K562 (cell line): ENCODE data around the gene HPD. TPM values are rescaled to one million over a fixed set of nuclear protein-coding genes. Genes with fewer than 3 reads are reported as not detected.

Source experiments
- HDAC1 ChIP-seq, 2 experiments: fragments of 450-650 bp; IDR thresholded peaks; 2 replicates each; pipeline ENCODE4 v1.6.1; 2016 to 2017; ENCODE audit warnings: inconsistent platforms in 1 of 2, mild to moderate bottlenecking in 1 of 2, moderate library complexity in 1 of 2
- KLF6 ChIP-seq: fragments of 250-450 bp; sonication (Bioruptor Pico); IDR thresholded peaks from 2 replicates; pipeline ENCODE4 v1.4.0; 2020; ENCODE audit warnings: mild to moderate bottlenecking, moderate library complexity, borderline replicate concordance
- TAF9B ChIP-seq: fragments of 450-650 bp; IDR thresholded peaks from 2 replicates; pipeline ENCODE4 v1.6.1; 2018; ENCODE audit warnings: mild to moderate bottlenecking; ENCODE audit not compliant: partially characterized antibody
- ZNF445 ChIP-seq: fragments of 250-450 bp; sonication (Bioruptor Pico); IDR thresholded peaks from 2 replicates; pipeline ENCODE4 v1.4.0; 2020; ENCODE audit warnings: low read depth, mild to moderate bottlenecking, moderate library complexity
- ZNF717 ChIP-seq: fragments of 250-450 bp; sonication (Bioruptor Pico); IDR thresholded peaks from 2 replicates; pipeline ENCODE4 v1.5.0; 2021
- polyA plus RNA-seq, 8 experiments: library from polyadenylated mRNA; depleted of rRNA in 4 of 8; stranded (reverse) in 5 of 8; unstranded in 3 of 8; fragments of >200 nt; fragmentation: Nextera tagmentation in 2 of 8; fragmentation: Illumina TruSeq in 1 of 8; extraction: Ambion mirVana in 2 of 8; extraction: Trizol in 1 of 8; gene quantifications; 2 replicates each; pipeline versions ENCODE4 v1.2.1 to v1.2.3, GENCODE V29; 2011 to 2014; ENCODE audit warnings: inconsistent platforms in 1 of 8, missing spikeins in 1 of 8
- total RNA-seq, 7 experiments: library from RNA; depleted of rRNA in 6 of 7; stranded (reverse); fragments of >200 nt in 6 of 7; fragmentation: Illumina TruSeq in 2 of 7; extraction: Trizol in 2 of 7; gene quantifications; 2 replicates each; pipeline versions ENCODE4 v1.2.1 to v1.2.3, GENCODE V29; 2011 to 2021; ENCODE audit warnings: low replicate concordance in 1 of 7
- TF ChIP-seq, protein P1 (sequence below): fragments of 450-650 bp; IDR thresholded peaks from 2 replicates; pipeline ENCODE4 v1.6.1; 2016; ENCODE audit warnings: low read depth
- TF ChIP-seq, protein P2 (sequence below): fragments of 450-650 bp; IDR thresholded peaks from 2 replicates; pipeline ENCODE4 v1.6.1; 2016
- TF ChIP-seq, protein P3 (sequence below): IDR thresholded peaks from 2 replicates; pipeline ENCODE4 v1.6.1; 2011; ENCODE audit warnings: borderline replicate concordance, low read depth, mild to moderate bottlenecking, moderate library complexity, low read length; ENCODE audit not compliant: insufficient read depth, poor library complexity, severe bottlenecking
- TF ChIP-seq, protein P4 (sequence below), 2 experiments: IDR thresholded peaks in 1 of 2; conservative IDR thresholded peaks in 1 of 2; 2 replicates each; pipeline ENCODE4 v1.6.1; 2016; ENCODE audit warnings: low read depth in 2 of 2, mild to moderate bottlenecking in 1 of 2, missing compliant biosample characterization in 1 of 2, missing genetic modification characterization in 1 of 2, moderate library complexity in 1 of 2

Gene HPD
- total and polyA plus RNA-seq, 9 of the 15 experiments (the other 6 are each of a cell fraction or from before 2014, with no cell fraction given) = 0.06 to 0.29 (median 0.07) TPM; not detected in 4

DNA sequence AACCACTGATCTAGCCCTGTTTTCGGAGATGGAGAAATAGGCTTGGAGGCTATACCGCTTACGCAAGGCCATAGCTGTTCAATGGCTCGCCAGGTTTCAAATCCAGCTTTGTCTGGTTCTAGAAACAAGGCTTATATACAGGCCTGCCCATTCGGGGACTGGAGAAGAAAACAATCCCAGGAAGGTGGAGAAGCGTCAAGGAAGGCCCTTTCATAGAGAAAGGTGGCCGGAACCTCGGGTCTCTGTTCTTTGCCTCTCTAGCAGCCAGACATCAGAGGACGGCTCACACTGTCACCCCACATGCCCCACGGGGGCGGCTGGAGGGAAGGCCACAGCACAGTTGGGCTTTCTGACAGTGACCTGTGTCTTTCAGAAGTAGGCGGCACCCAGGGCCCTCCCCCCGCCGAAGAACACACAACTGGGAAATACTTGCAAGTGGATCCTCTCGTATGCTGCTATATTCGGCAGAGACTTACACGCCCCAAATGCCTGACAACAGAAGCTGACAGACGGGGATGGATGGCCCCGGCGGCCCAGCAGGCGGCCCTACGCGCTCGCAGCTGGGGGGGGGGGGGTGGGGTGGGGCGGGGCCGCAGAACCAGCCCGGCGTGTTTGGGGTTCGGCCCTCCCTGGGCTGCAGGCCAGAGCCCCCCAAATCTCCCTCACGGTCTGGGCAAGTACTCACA lies 59.4 kb downstream of the HPD start (continued):
- TF ChIP-seq, protein P1, sequence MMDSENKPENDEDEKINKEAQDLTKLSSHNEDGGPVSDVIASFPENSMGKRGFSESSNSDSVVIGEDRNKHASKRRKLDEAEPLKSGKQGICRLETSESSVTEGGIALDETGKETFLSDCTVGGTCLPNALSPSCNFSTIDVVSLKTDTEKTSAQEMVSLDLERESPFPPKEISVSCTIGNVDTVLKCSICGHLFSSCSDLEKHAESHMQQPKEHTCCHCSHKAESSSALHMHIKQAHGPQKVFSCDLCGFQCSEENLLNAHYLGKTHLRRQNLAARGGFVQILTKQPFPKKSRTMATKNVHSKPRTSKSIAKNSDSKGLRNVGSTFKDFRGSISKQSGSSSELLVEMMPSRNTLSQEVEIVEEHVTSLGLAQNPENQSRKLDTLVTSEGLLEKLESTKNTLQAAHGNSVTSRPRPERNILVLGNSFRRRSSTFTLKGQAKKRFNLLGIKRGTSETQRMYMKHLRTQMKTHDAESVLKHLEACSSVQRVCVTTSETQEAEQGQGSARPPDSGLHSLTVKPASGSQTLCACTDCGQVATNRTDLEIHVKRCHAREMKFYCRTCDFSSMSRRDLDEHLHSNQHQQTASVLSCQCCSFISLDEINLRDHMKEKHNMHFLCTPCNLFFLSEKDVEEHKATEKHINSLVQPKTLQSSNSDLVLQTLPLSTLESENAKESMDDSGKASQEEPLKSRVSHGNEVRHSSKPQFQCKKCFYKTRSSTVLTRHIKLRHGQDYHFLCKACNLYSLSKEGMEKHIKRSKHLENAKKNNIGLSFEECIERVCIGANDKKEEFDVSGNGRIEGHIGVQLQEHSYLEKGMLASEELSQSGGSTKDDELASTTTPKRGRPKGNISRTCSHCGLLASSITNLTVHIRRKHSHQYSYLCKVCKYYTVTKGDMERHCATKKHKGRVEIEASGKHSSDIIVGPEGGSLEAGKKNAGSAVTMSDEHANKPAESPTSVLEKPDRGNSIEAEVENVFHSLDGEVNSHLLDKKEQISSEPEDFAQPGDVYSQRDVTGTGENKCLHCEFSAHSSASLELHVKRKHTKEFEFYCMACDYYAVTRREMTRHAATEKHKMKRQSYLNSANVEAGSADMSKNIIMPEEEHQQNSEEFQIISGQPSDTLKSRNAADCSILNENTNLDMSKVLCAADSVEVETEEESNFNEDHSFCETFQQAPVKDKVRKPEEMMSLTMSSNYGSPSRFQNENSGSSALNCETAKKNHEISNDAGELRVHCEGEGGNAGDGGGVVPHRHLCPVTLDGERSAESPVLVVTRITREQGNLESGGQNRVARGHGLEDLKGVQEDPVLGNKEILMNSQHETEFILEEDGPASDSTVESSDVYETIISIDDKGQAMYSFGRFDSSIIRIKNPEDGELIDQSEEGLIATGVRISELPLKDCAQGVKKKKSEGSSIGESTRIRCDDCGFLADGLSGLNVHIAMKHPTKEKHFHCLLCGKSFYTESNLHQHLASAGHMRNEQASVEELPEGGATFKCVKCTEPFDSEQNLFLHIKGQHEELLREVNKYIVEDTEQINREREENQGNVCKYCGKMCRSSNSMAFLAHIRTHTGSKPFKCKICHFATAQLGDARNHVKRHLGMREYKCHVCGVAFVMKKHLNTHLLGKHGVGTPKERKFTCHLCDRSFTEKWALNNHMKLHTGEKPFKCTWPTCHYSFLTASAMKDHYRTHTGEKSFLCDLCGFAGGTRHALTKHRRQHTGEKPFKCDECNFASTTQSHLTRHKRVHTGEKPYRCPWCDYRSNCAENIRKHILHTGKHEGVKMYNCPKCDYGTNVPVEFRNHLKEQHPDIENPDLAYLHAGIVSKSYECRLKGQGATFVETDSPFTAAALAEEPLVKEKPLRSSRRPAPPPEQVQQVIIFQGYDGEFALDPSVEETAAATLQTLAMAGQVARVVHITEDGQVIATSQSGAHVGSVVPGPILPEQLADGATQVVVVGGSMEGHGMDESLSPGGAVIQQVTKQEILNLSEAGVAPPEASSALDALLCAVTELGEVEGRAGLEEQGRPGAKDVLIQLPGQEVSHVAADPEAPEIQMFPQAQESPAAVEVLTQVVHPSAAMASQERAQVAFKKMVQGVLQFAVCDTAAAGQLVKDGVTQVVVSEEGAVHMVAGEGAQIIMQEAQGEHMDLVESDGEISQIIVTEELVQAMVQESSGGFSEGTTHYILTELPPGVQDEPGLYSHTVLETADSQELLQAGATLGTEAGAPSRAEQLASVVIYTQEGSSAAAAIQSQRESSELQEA = no peak
- TF ChIP-seq ZNF445 = no peak
- TF ChIP-seq, protein P2, sequence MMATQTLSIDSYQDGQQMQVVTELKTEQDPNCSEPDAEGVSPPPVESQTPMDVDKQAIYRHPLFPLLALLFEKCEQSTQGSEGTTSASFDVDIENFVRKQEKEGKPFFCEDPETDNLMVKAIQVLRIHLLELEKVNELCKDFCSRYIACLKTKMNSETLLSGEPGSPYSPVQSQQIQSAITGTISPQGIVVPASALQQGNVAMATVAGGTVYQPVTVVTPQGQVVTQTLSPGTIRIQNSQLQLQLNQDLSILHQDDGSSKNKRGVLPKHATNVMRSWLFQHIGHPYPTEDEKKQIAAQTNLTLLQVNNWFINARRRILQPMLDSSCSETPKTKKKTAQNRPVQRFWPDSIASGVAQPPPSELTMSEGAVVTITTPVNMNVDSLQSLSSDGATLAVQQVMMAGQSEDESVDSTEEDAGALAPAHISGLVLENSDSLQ = peak; percentile 95
- TF ChIP-seq HDAC1 (IDR thresholded peaks at IDR 0.05) = peak in 1 of 2 experiments; percentile 33; a peak in 1 of 4 replicates
- TF ChIP-seq, protein P3, sequence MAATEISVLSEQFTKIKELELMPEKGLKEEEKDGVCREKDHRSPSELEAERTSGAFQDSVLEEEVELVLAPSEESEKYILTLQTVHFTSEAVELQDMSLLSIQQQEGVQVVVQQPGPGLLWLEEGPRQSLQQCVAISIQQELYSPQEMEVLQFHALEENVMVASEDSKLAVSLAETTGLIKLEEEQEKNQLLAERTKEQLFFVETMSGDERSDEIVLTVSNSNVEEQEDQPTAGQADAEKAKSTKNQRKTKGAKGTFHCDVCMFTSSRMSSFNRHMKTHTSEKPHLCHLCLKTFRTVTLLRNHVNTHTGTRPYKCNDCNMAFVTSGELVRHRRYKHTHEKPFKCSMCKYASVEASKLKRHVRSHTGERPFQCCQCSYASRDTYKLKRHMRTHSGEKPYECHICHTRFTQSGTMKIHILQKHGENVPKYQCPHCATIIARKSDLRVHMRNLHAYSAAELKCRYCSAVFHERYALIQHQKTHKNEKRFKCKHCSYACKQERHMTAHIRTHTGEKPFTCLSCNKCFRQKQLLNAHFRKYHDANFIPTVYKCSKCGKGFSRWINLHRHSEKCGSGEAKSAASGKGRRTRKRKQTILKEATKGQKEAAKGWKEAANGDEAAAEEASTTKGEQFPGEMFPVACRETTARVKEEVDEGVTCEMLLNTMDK = peak; percentile 33
- TF ChIP-seq TAF9B = peak; percentile 31
- TF ChIP-seq ZNF717 (CRISPR knock-in tag) = no peak
- TF ChIP-seq, protein P4, sequence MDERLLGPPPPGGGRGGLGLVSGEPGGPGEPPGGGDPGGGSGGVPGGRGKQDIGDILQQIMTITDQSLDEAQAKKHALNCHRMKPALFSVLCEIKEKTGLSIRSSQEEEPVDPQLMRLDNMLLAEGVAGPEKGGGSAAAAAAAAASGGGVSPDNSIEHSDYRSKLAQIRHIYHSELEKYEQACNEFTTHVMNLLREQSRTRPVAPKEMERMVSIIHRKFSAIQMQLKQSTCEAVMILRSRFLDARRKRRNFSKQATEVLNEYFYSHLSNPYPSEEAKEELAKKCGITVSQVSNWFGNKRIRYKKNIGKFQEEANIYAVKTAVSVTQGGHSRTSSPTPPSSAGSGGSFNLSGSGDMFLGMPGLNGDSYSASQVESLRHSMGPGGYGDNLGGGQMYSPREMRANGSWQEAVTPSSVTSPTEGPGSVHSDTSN (CRISPR knock-in tag; IDR thresholded peaks at IDR 0.05; ENCODE audit: low read depth) = peak; percentile 80
- TF ChIP-seq, protein P4 (tag; conservative IDR thresholded peaks at IDR 0.05; ENCODE audit: low read depth) = peak; percentile 90
- no peak for TF ChIP-seq KLF6 (CRISPR knock-in tag)
